HUDEP-2 (cell line): Measurements from ENCODE around the gene ACAT2.
"Not testable (repeated sequence)": the region's sequence is repeated elsewhere in the genome, so short reads cannot be mapped to it uniquely, and the experiment has no call there.

ENCODE experiments used
- DNase-seq, 76 experiments: peaks; one replicate each; lab custom pipeline; 2025; ENCODE audit not compliant: unreplicated experiment in 76 of 76; lab: John Stamatoyannopoulos, UW

Gene ACAT2

GRCh38 chr6:159806021-159806458, 44.2 kb downstream of the ACAT2 start:
- DNase-seq = no peak

GRCh38 chr6:159807150-159807858, 45.5 kb downstream of the ACAT2 start:
- no peak for DNase-seq

GRCh38 chr6:159808647-159809046, 46.8 kb downstream of the ACAT2 start:
- DNase-seq = no peak

GRCh38 chr6:159809149-159809548, 47.3 kb downstream of the ACAT2 start:
- DNase-seq = no peak

- DNase-seq = no peak
Observed at GRCh38 chr6:159813781-159814180, 51.9 kb downstream of the ACAT2 start.

- DNase-seq = no peak
Observed at GRCh38 chr6:159815410-159815809, 53.6 kb downstream of the ACAT2 start.

- DNase-seq = peak in 20 of 76 experiments; percentile 9 to 53 (median 20)
Observed at GRCh38 chr6:159816775-159817174, 54.9 kb downstream of the ACAT2 start.

DNA sequence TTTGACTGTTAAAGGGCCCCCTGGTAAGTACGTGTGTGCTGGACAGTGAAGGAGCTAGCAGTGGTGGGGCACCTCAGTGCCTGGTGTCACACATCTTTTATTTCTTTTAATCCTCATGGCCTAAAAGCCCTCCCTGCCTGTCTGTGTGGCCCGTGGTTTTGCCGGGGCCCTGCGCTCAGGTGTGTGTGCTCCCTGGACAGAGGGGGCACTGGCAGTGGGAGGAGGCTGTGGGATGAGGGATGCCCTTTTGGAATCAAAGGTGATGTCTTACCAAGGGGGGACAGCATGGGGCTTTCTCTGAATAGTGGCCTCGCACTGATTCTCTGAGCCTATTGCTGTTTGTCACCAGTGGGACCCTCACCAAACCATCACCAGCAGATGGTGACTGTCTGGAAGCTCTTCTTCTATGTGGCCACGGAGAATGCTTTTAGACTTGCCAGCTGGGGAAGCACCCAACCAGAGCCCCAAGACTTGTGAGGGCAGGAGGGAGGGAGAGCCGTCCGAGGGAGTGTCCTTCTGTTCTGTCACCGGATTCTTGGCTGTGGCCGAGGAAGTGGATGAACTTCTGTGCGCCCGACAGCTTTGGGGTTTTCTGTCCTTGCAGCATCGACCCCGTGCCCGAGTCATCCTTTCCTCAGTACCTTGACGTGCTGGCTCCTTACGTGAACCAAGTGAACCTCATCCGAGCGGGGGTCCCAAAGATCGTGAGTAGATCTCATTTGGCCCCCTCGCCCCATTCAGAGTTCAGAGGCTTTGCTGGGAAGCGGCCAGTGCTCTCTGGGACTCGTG, 56.3 kb downstream of the ACAT2 start:
- DNase-seq = no peak

GRCh38 chr6:159819098-159819497, 57.3 kb downstream of the ACAT2 start:
- DNase-seq = no peak

GRCh38 chr6:159819932-159820640, 58.2 kb downstream of the ACAT2 start:
- DNase-seq = no peak

GRCh38 chr6:159821122-159821521, 59.3 kb downstream of the ACAT2 start:
- DNase-seq = no peak

DNA sequence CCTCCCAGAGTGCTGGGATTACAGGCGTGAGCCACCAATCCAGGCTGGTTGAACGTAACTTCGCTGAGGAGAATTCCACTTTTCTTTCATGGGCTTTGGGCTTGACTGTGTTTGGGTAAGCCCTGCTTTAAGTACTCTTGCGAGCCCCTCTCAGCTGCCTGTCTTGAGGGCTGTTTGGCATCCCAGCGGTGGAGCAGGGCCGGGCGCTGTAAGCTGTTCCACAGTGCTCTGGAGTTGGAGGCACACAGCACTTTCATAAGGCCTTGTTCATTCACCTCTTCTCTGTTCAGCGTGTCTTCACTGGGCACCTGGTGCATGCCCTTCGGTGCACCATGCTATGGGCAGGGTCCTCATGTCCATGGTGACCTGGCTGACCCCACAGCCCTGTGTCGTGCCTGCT, 59.9 kb downstream of the ACAT2 start:
- DNase-seq = no peak

GRCh38 chr6:159823953-159824352, 62.1 kb downstream of the ACAT2 start:
- DNase-seq = no peak

DNA sequence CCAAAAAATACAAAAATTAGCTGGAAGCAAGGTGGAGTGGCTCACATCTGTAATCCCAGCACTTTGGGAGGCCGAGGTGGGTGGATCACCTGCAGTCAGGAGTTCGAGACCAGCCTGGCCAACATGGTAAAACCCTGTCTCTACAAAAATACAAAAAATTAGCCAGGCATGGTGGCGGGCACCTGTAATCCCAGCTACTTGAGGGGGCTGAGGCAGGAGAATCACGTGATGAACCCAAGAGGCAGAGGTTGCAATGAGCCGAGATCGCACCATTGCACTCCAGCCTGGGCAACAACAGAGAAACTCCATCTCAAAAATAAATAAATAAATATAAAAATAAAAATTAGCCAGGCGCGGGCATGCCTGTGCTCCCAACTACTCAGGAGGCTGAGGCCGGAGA, 62.8 kb downstream of the ACAT2 start:
- DNase-seq = not testable (repeated sequence)

DNA sequence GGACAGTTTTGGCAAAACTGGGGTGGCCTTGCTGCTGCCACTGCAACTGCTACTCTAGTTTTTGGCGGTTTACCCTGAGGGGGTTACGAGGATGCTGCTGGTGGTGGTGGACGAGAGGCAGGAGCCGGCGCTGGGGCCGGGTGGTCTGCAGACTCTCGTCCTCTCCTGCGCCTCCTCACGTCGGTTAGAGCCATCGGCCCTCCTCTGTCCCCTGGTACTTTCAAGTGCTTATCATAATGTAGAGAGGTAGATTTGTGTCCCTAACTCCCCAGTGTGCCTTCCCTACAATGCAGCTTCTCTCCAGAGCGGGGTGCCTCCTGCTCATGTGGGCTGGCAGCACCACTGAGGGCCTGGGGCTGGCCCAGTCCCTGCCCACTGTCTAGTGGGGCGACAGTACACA, 64.2 kb downstream of the ACAT2 start:
- no peak for DNase-seq

- no peak for DNase-seq
Observed at GRCh38 chr6:159826968-159827647, 65.3 kb downstream of the ACAT2 start.

DNA sequence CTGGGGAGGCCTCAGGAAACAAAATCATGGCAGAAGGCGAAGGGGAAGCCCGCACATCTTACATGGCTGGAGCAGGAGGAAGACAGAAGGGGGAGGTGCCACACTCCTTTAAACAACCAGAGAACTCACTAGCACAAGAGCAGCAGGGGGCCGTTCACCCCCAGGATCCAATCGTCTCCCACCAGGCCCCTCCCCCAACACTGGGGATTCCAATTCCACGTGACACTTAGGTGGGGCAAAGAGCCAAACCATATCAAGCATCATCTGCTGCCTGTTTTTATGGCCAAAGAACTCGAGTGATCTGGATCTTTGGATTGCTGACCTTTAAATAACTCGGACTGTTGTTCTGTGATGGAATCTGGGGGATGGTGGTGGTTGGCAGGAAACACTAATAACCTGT, 66.2 kb downstream of the ACAT2 start:
- no peak for DNase-seq
